ENCODE measurements around the gene CARS1.

CARS1 gene

DNA sequence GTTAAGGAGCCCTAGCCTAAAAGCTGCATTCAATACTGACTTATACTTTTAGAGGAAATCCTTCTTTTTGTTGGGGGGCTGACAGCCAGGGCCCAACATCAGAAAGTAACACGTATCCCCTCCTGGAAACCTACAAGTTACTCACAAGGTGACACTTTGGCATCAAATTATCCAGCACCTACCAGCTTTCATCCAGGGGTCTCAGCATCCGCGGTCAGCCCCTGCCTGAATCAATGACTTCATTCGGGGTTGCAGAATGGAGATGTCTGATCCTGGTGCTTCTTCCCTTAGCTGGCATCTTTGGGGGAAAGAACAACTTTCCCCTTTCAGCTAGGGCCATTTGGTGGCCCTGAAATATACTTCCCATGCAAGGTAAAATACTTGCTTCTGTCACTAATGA lies 59.8 kb downstream of the CARS1 start:
- no peak overlapping the region for H3K9ac ChIP-seq
- no peaks in the 10 kb centered on the region for H3K36me3 ChIP-seq (ENCODE audit: insufficient read depth)
- H3K79me2 ChIP-seq (ENCODE audit: insufficient read depth, low read depth) = no peaks in the 10 kb centered on the region
- no peak for TF ChIP-seq CTCF (conservative IDR thresholded peaks at IDR 0.05; ENCODE audit: low read depth, low read length)
- no peaks in the 10 kb centered on the region for H3K27me3 ChIP-seq (ENCODE audit: insufficient read depth, low read depth)
- H3K27ac ChIP-seq = no peak overlapping the region
- no peak overlapping the region for H2AFZ ChIP-seq (ENCODE audit: low read depth)
- H3K4me3 ChIP-seq (IDR thresholded peaks at IDR 0.05; ENCODE audit: insufficient read depth, low read depth, low read length) = no peak overlapping the region
- H3K4me2 ChIP-seq = no peak overlapping the region
- no peaks in the 10 kb centered on the region for H4K20me1 ChIP-seq (ENCODE audit: insufficient read depth)
- H3K4me1 ChIP-seq (ENCODE audit: low read depth, poor library complexity, severe bottlenecking) = peaks cover 2% of the 10 kb centered on the region

DNA sequence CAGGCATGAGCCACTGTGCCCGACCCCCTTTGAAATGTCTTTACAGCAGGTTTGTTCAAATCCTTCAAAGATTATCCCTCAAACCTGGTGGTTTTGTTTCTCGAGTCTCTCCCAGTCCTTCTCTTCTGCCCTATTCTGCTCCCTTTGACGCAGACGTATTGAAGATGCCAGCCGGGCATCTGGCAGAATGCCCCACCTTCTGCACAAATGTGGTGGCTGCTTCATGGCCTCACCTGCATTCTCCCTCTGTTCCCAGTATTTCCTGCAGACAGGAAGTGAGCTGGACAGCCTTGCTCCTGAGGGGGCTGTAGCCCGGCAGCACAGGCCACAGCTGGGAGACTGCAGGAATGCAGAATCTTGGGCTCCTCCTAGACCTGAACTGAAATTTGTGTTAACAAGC lies 60.2 kb downstream of the CARS1 start:
- Histone ChIP-seq H3K36me3 (ENCODE audit: insufficient read depth) (no peaks in the 10 kb centered on the region), H3K9ac (no peak overlapping the region), H4K20me1 (ENCODE audit: insufficient read depth) (no peaks in the 10 kb centered on the region), H3K27ac (no peak overlapping the region), H3K4me1 (ENCODE audit: low read depth, poor library complexity, severe bottlenecking) (peaks cover 2% of the 10 kb centered on the region), H3K27me3 (ENCODE audit: insufficient read depth, low read depth) (no peaks in the 10 kb centered on the region), H2AFZ (ENCODE audit: low read depth) (no peak overlapping the region), H3K79me2 (ENCODE audit: insufficient read depth, low read depth) (no peaks in the 10 kb centered on the region), H3K4me2 (no peak overlapping the region), H3K4me3 (IDR thresholded peaks at IDR 0.05; ENCODE audit: insufficient read depth, low read depth, low read length) (no peak overlapping the region)
- no peak for TF ChIP-seq CTCF (conservative IDR thresholded peaks at IDR 0.05; ENCODE audit: low read depth, low read length)

DNA sequence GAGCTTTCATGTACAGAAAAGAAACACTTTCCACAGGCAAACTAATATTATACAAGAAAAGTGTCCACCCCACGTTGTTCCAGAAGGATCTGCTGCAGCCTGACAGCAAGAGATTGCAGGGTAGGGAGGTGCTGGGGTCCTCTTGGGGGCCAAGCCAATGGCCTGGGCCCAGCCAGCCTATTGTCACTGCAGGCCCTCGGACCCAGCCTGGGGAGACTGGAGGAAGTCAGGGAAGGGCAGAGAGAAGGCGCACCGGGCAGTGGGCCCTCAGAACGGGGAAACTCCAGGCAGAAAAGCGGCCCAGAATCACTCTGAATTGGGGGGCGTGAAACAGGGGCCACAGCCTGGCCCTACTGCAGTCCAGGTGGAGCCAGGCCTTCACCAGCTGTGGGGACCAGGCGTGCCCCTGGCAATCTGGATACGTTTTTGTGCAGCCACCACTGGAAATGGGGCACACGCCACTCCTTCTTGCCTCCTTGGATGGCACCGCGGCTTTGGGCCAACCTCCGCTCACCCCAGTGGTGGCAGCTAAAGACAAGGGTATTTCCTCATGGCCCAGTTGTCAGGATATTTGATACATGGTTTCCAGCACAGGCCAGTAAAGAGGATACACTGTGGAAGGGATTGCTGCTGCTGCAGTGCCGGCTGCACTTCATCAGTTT lies 61.2 kb downstream of the CARS1 start:
- H3K4me1 ChIP-seq (ENCODE audit: low read depth, poor library complexity, severe bottlenecking) = peaks cover 2% of the 10 kb centered on the region
- no peaks in the 10 kb centered on the region for H3K36me3 ChIP-seq (ENCODE audit: insufficient read depth)
- TF ChIP-seq CTCF (conservative IDR thresholded peaks at IDR 0.05; ENCODE audit: low read depth, low read length) = no peak
- H3K27ac ChIP-seq = no peak overlapping the region
- no peak overlapping the region for H3K9ac ChIP-seq
- H4K20me1 ChIP-seq (ENCODE audit: insufficient read depth) = no peaks in the 10 kb centered on the region
- H2AFZ ChIP-seq (ENCODE audit: low read depth) = no peak overlapping the region
- H3K79me2 ChIP-seq (ENCODE audit: insufficient read depth, low read depth) = peaks cover 8% of the 10 kb centered on the region
- H3K4me2 ChIP-seq = no peak overlapping the region
- H3K4me3 ChIP-seq (IDR thresholded peaks at IDR 0.05; ENCODE audit: insufficient read depth, low read depth, low read length) = no peak overlapping the region
- no peaks in the 10 kb centered on the region for H3K27me3 ChIP-seq (ENCODE audit: insufficient read depth, low read depth)

DNA sequence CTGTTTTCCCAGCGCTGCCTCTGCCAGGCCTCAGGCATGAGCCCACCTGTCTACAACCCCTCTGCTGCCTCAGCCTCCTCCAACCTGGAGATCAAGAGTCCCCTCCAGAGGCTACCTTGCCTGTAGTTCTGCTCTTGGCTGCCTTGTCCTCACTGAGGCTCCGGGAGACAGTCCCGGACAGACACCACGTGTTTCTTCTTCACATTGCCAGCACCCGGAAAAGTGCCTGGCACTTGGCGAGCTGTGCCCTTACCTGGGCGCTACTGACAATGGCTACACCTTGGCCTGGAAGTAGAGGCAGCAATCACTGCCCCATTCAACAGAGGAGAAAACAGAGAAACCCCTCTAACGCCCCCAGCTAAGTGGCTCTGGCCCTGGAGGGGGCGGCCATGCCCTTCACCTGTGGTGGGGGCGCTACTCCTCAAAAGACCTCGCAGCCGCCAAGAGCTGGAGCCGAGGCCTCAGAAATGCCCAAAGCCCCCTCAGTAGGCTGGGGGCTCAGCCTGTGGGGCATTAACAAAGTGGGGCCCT lies 62.1 kb downstream of the CARS1 start:
- Histone ChIP-seq H3K36me3 (ENCODE audit: insufficient read depth) (no peaks in the 10 kb centered on the region), H3K79me2 (ENCODE audit: insufficient read depth, low read depth) (peaks cover 17% of the 10 kb centered on the region), H3K27ac (no peak overlapping the region), H3K4me3 (IDR thresholded peaks at IDR 0.05; ENCODE audit: insufficient read depth, low read depth, low read length) (no peak overlapping the region), H3K9ac (no peak overlapping the region), H4K20me1 (ENCODE audit: insufficient read depth) (no peaks in the 10 kb centered on the region), H3K4me1 (ENCODE audit: low read depth, poor library complexity, severe bottlenecking) (peaks cover 2% of the 10 kb centered on the region), H3K27me3 (ENCODE audit: insufficient read depth, low read depth) (no peaks in the 10 kb centered on the region), H2AFZ (ENCODE audit: low read depth) (no peak overlapping the region), H3K4me2 (no peak overlapping the region)
- no peak for TF ChIP-seq CTCF (conservative IDR thresholded peaks at IDR 0.05; ENCODE audit: low read depth, low read length)
